ENCODE results near the gene SCRN3. TPM values are rescaled to one million over a fixed set of nuclear protein-coding genes. Genes with fewer than 3 reads are reported as not detected.

Gene SCRN3
- total RNA-seq, 1 experiment from 2014 or later = 28.6 TPM

DNA sequence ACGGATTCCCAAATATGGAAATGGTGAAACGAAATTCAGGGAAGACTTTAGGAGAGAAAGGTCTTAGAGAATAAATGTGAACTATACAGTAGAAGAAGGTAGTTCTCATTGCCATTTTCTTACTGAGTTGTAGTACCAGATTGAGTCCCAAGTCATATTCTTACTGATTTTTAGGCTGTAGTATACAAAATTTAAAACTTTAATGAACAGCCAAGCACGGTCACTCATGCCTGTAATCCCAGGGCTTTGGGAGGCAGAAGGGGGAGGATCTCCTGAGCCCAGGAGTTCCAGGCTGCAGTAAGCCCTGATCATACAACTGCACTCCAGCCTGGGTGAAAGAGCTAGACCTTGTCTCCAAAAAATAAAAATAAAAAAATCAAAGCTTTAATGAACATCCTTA, 2.2 kb downstream of the SCRN3 start:
- H3K4me1 ChIP-seq (ENCODE audit: insufficient read depth, low read length, poor library complexity, severe bottlenecking) = peaks cover 6% of the 10 kb centered on the region
- ChIA-PET CTCF (no interaction called here), POLR2A (ENCODE audit: low non-redundant PET) (no interaction called here)
- no peaks in the 10 kb centered on the region for H3K9me3 ChIP-seq (ENCODE audit: low read depth, low read length, poor library complexity, severe bottlenecking)
- no peak for DNase-seq (ENCODE audit: low spot score)
- H3K4me3 ChIP-seq (ENCODE audit: low read depth, low read length, poor library complexity, severe bottlenecking) = no peak overlapping the region
- intact Hi-C loops (cut with micrococcal nuclease; ENCODE audit: unreplicated experiment) = no loop called here
- no peaks in the 10 kb centered on the region for H3K36me3 ChIP-seq (ENCODE audit: insufficient read depth, low read length, poor library complexity, severe bottlenecking)
- no peak overlapping the region for H3K27ac ChIP-seq (ENCODE audit: low read depth, low read length, poor library complexity, severe bottlenecking)
- BruUV-seq (replicated peaks) = no TSS peak
- no peak for TF ChIP-seq EZH2 (IDR thresholded peaks at IDR 0.05; ENCODE audit: borderline replicate concordance, low read depth, low read length, poor library complexity, severe bottlenecking)
- TF ChIP-seq, protein P1, sequence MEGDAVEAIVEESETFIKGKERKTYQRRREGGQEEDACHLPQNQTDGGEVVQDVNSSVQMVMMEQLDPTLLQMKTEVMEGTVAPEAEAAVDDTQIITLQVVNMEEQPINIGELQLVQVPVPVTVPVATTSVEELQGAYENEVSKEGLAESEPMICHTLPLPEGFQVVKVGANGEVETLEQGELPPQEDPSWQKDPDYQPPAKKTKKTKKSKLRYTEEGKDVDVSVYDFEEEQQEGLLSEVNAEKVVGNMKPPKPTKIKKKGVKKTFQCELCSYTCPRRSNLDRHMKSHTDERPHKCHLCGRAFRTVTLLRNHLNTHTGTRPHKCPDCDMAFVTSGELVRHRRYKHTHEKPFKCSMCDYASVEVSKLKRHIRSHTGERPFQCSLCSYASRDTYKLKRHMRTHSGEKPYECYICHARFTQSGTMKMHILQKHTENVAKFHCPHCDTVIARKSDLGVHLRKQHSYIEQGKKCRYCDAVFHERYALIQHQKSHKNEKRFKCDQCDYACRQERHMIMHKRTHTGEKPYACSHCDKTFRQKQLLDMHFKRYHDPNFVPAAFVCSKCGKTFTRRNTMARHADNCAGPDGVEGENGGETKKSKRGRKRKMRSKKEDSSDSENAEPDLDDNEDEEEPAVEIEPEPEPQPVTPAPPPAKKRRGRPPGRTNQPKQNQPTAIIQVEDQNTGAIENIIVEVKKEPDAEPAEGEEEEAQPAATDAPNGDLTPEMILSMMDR (conservative IDR thresholded peaks at IDR 0.05; ENCODE audit: low read depth, low read length) = no peak
- H3K27me3 ChIP-seq (replicated peaks; ENCODE audit: insufficient read depth, low read depth, low read length, poor library complexity) = no peaks in the 10 kb centered on the region

DNA sequence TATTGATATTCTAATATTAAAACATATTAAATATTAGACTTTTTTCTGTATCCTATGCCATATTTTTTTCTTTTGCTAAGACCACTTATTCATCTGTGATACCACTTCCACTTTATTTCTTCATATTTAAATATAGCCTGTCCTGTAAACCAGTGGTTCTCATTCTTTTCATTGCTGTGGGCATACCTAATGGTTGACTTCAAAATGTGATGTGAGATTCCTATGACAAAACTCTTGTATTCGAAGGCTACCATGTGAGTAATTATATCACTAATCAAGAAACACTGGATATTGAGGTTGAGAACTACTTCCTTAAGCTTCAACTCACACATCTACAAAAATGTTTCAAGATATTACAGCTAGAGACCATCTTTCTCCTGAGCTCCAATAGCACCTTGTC, 3.6 kb downstream of the SCRN3 start:
- ChIA-PET POLR2A (ENCODE audit: low non-redundant PET) (no interaction called here), CTCF (no interaction called here)
- TF ChIP-seq, protein P1 (conservative IDR thresholded peaks at IDR 0.05; ENCODE audit: low read depth, low read length) = no peak
- no peak for TF ChIP-seq EZH2 (IDR thresholded peaks at IDR 0.05; ENCODE audit: borderline replicate concordance, low read depth, low read length, poor library complexity, severe bottlenecking)
- Histone ChIP-seq H3K4me3 (ENCODE audit: low read depth, low read length, poor library complexity, severe bottlenecking) (no peak overlapping the region), H3K9me3 (ENCODE audit: low read depth, low read length, poor library complexity, severe bottlenecking) (no peaks in the 10 kb centered on the region), H3K36me3 (ENCODE audit: insufficient read depth, low read length, poor library complexity, severe bottlenecking) (peaks cover 4% of the 10 kb centered on the region), H3K4me1 (ENCODE audit: insufficient read depth, low read length, poor library complexity, severe bottlenecking) (peaks cover 6% of the 10 kb centered on the region), H3K27me3 (replicated peaks; ENCODE audit: insufficient read depth, low read depth, low read length, poor library complexity) (no peaks in the 10 kb centered on the region), H3K27ac (ENCODE audit: low read depth, low read length, poor library complexity, severe bottlenecking) (no peak overlapping the region)
- BruUV-seq (replicated peaks) = no TSS peak
- DNase-seq (ENCODE audit: low spot score) = no peak
- intact Hi-C loops (cut with micrococcal nuclease; ENCODE audit: unreplicated experiment) = no loop called here

DNA sequence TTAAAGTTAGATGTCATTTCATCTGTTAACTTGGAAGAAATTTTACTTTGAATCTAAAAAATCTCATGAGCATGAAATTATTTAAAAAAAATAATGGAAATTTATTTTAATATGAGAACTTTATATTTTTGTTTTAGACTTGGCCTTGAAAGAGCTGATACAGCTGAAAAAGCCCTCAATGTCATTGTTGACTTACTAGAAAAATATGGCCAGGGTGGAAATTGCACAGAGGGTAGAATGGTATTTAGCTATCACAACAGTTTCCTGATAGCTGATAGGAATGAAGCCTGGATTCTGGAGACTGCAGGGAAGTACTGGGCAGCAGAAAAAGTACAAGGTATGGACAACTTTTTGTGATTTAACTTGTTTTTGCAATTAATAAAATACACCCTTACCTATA, 5.3 kb downstream of the SCRN3 start:
- CTCF ChIA-PET = no interaction called here
- no peak overlapping the region for H3K4me3 ChIP-seq (ENCODE audit: low read depth, low read length, poor library complexity, severe bottlenecking)
- no TSS peak for BruUV-seq (replicated peaks)
- POLR2A ChIA-PET (ENCODE audit: low non-redundant PET) = no interaction called here
- intact Hi-C loops (cut with micrococcal nuclease; ENCODE audit: unreplicated experiment) = no loop called here
- H3K27ac ChIP-seq (ENCODE audit: low read depth, low read length, poor library complexity, severe bottlenecking) = no peak overlapping the region
- H3K27me3 ChIP-seq (replicated peaks; ENCODE audit: insufficient read depth, low read depth, low read length, poor library complexity) = no peaks in the 10 kb centered on the region
- H3K36me3 ChIP-seq (ENCODE audit: insufficient read depth, low read length, poor library complexity, severe bottlenecking) = peaks cover 4% of the 10 kb centered on the region
- TF ChIP-seq, protein P1 (conservative IDR thresholded peaks at IDR 0.05; ENCODE audit: low read depth, low read length) = no peak
- TF ChIP-seq EZH2 (IDR thresholded peaks at IDR 0.05; ENCODE audit: borderline replicate concordance, low read depth, low read length, poor library complexity, severe bottlenecking) = no peak
- H3K4me1 ChIP-seq (ENCODE audit: insufficient read depth, low read length, poor library complexity, severe bottlenecking) = no peaks in the 10 kb centered on the region
- no peaks in the 10 kb centered on the region for H3K9me3 ChIP-seq (ENCODE audit: low read depth, low read length, poor library complexity, severe bottlenecking)
- DNase-seq (ENCODE audit: low spot score) = no peak

Data from A673 (cell line).